LNCaP clone FGC (cell line): Measurements from ENCODE around the gene ATP10B.

Experiments
- DNase-seq: peaks from one replicate; pipeline ENCODE4 v3.0.0-alpha.2; 2011; ENCODE audit warnings: low read depth
- H3K4me3 ChIP-seq: 2 replicates; pipeline ENCODE4 v1.5.1; 2011; ENCODE audit warnings: mild to moderate bottlenecking, low read depth, low read length, control low read depth
- CTCF ChIP-seq: IDR thresholded peaks from 2 replicates; pipeline ENCODE4 v1.5.1; 2012; ENCODE audit warnings: mild to moderate bottlenecking; ENCODE audit not compliant: control insufficient read depth, insufficient read depth; ENCODE audit errors: extremely low read depth

The ATP10B gene

GRCh38 chr5:160774666-160775315 is 77.2 kb downstream of the ATP10B start:
- DNase-seq: no peak
- TF ChIP-seq CTCF: no peak

GRCh38 chr5:160773646-160774410 is 78.2 kb downstream of the ATP10B start:
- TF ChIP-seq CTCF: no peak
- DNase-seq: no peak
- no peak overlapping the region for H3K4me3 ChIP-seq

More at GRCh38 chr5:160774666-160775315, 77.2 kb downstream of the ATP10B start:
- no peak overlapping the region for H3K4me3 ChIP-seq

GRCh38 chr5:160772854-160773253 is 79.2 kb downstream of the ATP10B start:
- no peak for DNase-seq
- TF ChIP-seq CTCF: no peak
- H3K4me3 ChIP-seq: no peak overlapping the region

GRCh38 chr5:160770718-160771117 is 81.3 kb downstream of the ATP10B start:
- H3K4me3 ChIP-seq: no peak overlapping the region
- no peak for DNase-seq
- no peak for TF ChIP-seq CTCF

GRCh38 chr5:160769301-160769700 is 82.7 kb downstream of the ATP10B start:
- no peak overlapping the region for H3K4me3 ChIP-seq
- no peak for DNase-seq
- TF ChIP-seq CTCF: no peak

GRCh38 chr5:160767062-160767461 is 84.9 kb downstream of the ATP10B start:
- DNase-seq: no peak
- no peak for TF ChIP-seq CTCF
- H3K4me3 ChIP-seq: no peak overlapping the region
